Stimulated activated naive CD8-positive, alpha-beta T cell treated with anti-CD3 and anti-CD28 coated beads, Interleukin-15, amount 100 ng/mL, for 72 hours (primary cell): ENCODE results near the gene WARS2.

Experiments used
- ATAC-seq: fragments of 150-1000 bp; cut with Tn5 transposase; 2 replicates; pipeline ENCODE4 v1.10.0; 2021; ENCODE audit warnings: mild to moderate bottlenecking, moderate library complexity
- DNase-seq, 2 donors: peaks; one replicate each; pipeline ENCODE4 v3.0.0; 2021 to 2022
- H3K27ac Mint-ChIP-seq, 2 donors: one replicate each; pipeline ENCODE4 v1.8.0; 2022; ENCODE audit warnings: mild to moderate bottlenecking in 2 of 2, mixed read lengths in 2 of 2, moderate library complexity in 2 of 2
- H3K27me3 Mint-ChIP-seq: one replicate; pipeline ENCODE4 v1.8.0; 2022; ENCODE audit warnings: mixed read lengths
- H3K4me1 Mint-ChIP-seq: one replicate; pipeline ENCODE4 v1.8.0; 2022; ENCODE audit warnings: mild to moderate bottlenecking, mixed read lengths
- H3K4me3 Mint-ChIP-seq, 2 donors: one replicate each; pipeline ENCODE4 v1.8.0; 2022; ENCODE audit warnings: mild to moderate bottlenecking in 2 of 2, mixed read lengths in 2 of 2, moderate library complexity in 1 of 2
- H3K9me3 Mint-ChIP-seq, 2 donors: one replicate each; pipeline ENCODE4 v1.8.0; 2022; ENCODE audit warnings: mixed read lengths in 2 of 2

The WARS2 gene

GRCh38 chr1:119115311-119115710 is 25.1 kb downstream of the WARS2 start:
- no peak for ATAC-seq
- Mint-ChIP-seq H3K9me3 (peaks cover 39 to 41% of the 10 kb centered on the region in 2 donors), H3K4me3 (no peak overlapping the region), H3K4me1 (peaks cover 12% of the 10 kb centered on the region), H3K27ac (peak overlapping the region in 1 of 2 donors; percentile 13), H3K27me3 (no peaks in the 10 kb centered on the region)
- DNase-seq = no peak

GRCh38 chr1:119114786-119115185 is 25.7 kb downstream of the WARS2 start:
- H3K27ac Mint-ChIP-seq = peak overlapping the region in 1 of 2 donors; percentile 55
- ATAC-seq = no peak
- DNase-seq = no peak
- H3K27me3 Mint-ChIP-seq = no peaks in the 10 kb centered on the region
- no peak overlapping the region for H3K4me3 Mint-ChIP-seq
- H3K4me1 Mint-ChIP-seq = peaks cover 12% of the 10 kb centered on the region
- H3K9me3 Mint-ChIP-seq = peaks cover 35 to 41% of the 10 kb centered on the region in 2 donors

- peaks cover 36 to 48% of the 10 kb centered on the region in 2 donors for H3K9me3 Mint-ChIP-seq
- no peak overlapping the region for H3K27ac Mint-ChIP-seq
- no peak for ATAC-seq
- DNase-seq = no peak
- H3K4me1 Mint-ChIP-seq = peaks cover 12% of the 10 kb centered on the region
- H3K27me3 Mint-ChIP-seq = no peaks in the 10 kb centered on the region
- H3K4me3 Mint-ChIP-seq = no peak overlapping the region
These were observed 27.7 kb downstream of the WARS2 start for GRCh38 chr1:119112791-119113190.

GRCh38 chr1:119112244-119112643 is 28.2 kb downstream of the WARS2 start:
- ATAC-seq = no peak
- DNase-seq = no peak
- Mint-ChIP-seq H3K4me3 (no peak overlapping the region), H3K27ac (no peak overlapping the region), H3K4me1 (peaks cover 11% of the 10 kb centered on the region), H3K9me3 (peaks cover 42 to 53% of the 10 kb centered on the region in 2 donors), H3K27me3 (no peaks in the 10 kb centered on the region)

- no peak overlapping the region for H3K4me3 Mint-ChIP-seq
- H3K9me3 Mint-ChIP-seq = peaks cover 43 to 73% of the 10 kb centered on the region in 2 donors
- no peaks in the 10 kb centered on the region for H3K4me1 Mint-ChIP-seq
- no peaks in the 10 kb centered on the region for H3K27me3 Mint-ChIP-seq
- DNase-seq = no peak
- no peak for ATAC-seq
- no peak overlapping the region for H3K27ac Mint-ChIP-seq
These were observed 31.5 kb downstream of the WARS2 start for GRCh38 chr1:119108988-119109387.

- no peaks in the 10 kb centered on the region for H3K4me1 Mint-ChIP-seq
- ATAC-seq (no peak), DNase-seq (no peak)
- no peaks in the 10 kb centered on the region for H3K27me3 Mint-ChIP-seq
- H3K4me3 Mint-ChIP-seq = no peak overlapping the region
- peaks cover 27 to 53% of the 10 kb centered on the region in 2 donors for H3K9me3 Mint-ChIP-seq
- H3K27ac Mint-ChIP-seq = no peak overlapping the region
These were observed 36.7 kb downstream of the WARS2 start for GRCh38 chr1:119103764-119104163.

GRCh38 chr1:119102051-119102450 is 38.4 kb downstream of the WARS2 start:
- DNase-seq (no peak), ATAC-seq (no peak)
- Mint-ChIP-seq H3K4me3 (no peak overlapping the region), H3K4me1 (no peaks in the 10 kb centered on the region), H3K27me3 (no peaks in the 10 kb centered on the region), H3K27ac (no peak overlapping the region), H3K9me3 (peaks cover 16 to 52% of the 10 kb centered on the region in 2 donors)

GRCh38 chr1:119101563-119101962 is 38.9 kb downstream of the WARS2 start:
- no peak overlapping the region for H3K4me3 Mint-ChIP-seq
- H3K4me1 Mint-ChIP-seq = no peaks in the 10 kb centered on the region
- peaks cover 12 to 48% of the 10 kb centered on the region in 2 donors for H3K9me3 Mint-ChIP-seq
- no peak for ATAC-seq
- H3K27me3 Mint-ChIP-seq = no peaks in the 10 kb centered on the region
- H3K27ac Mint-ChIP-seq = no peak overlapping the region
- DNase-seq = no peak

- H3K4me3 Mint-ChIP-seq = no peak overlapping the region
These were observed 40.7 kb downstream of the WARS2 start for GRCh38 chr1:119099775-119100174.

GRCh38 chr1:119097380-119097779 is 43.1 kb downstream of the WARS2 start:
- H3K27me3 Mint-ChIP-seq = no peaks in the 10 kb centered on the region
- peak overlapping the region in 1 of 2 donors; percentile 4 for H3K27ac Mint-ChIP-seq
- no peaks in the 10 kb centered on the region for H3K4me1 Mint-ChIP-seq
- ATAC-seq (no peak), DNase-seq (no peak)
- no peak overlapping the region for H3K4me3 Mint-ChIP-seq
- H3K9me3 Mint-ChIP-seq = peaks cover 10 to 17% of the 10 kb centered on the region in 2 donors

More at GRCh38 chr1:119099775-119100174, 40.7 kb downstream of the WARS2 start:
- no peak overlapping the region for H3K27ac Mint-ChIP-seq
- no peaks in the 10 kb centered on the region for H3K4me1 Mint-ChIP-seq
- H3K9me3 Mint-ChIP-seq = peaks cover 11 to 30% of the 10 kb centered on the region in 2 donors
- DNase-seq (no peak), ATAC-seq (no peak)
- no peaks in the 10 kb centered on the region for H3K27me3 Mint-ChIP-seq

GRCh38 chr1:119093721-119094120 is 46.7 kb downstream of the WARS2 start:
- DNase-seq (no peak), ATAC-seq (no peak)
- Mint-ChIP-seq H3K27ac (no peak overlapping the region), H3K4me1 (no peaks in the 10 kb centered on the region), H3K9me3 (peaks cover 14 to 15% of the 10 kb centered on the region in 2 donors), H3K27me3 (no peaks in the 10 kb centered on the region), H3K4me3 (no peak overlapping the region)

- no peak overlapping the region for H3K4me3 Mint-ChIP-seq
- peak overlapping the region in 1 of 2 donors; percentile 93 for H3K27ac Mint-ChIP-seq
These were observed 48.8 kb downstream of the WARS2 start for GRCh38 chr1:119091618-119092017.

GRCh38 chr1:119090250-119090649 is 50.2 kb downstream of the WARS2 start:
- Mint-ChIP-seq H3K9me3 (peaks cover 21 to 27% of the 10 kb centered on the region in 2 donors), H3K4me3 (no peak overlapping the region), H3K27me3 (no peaks in the 10 kb centered on the region), H3K27ac (no peak overlapping the region), H3K4me1 (no peaks in the 10 kb centered on the region)
- no peak for DNase-seq
- no peak for ATAC-seq

More at GRCh38 chr1:119091618-119092017, 48.8 kb downstream of the WARS2 start:
- no peaks in the 10 kb centered on the region for H3K4me1 Mint-ChIP-seq
- H3K27me3 Mint-ChIP-seq = no peaks in the 10 kb centered on the region
- H3K9me3 Mint-ChIP-seq = peaks cover 13 to 20% of the 10 kb centered on the region in 2 donors
- ATAC-seq (no peak), DNase-seq (no peak)

GRCh38 chr1:119086830-119087229 is 53.6 kb downstream of the WARS2 start:
- ATAC-seq (no peak), DNase-seq (no peak)
- Mint-ChIP-seq H3K27me3 (no peaks in the 10 kb centered on the region), H3K9me3 (peaks cover 26 to 27% of the 10 kb centered on the region in 2 donors), H3K4me3 (no peak overlapping the region), H3K27ac (no peak overlapping the region), H3K4me1 (no peaks in the 10 kb centered on the region)

- peaks cover 20 to 24% of the 10 kb centered on the region in 2 donors for H3K9me3 Mint-ChIP-seq
- no peaks in the 10 kb centered on the region for H3K4me1 Mint-ChIP-seq
- no peak for DNase-seq
- H3K27ac Mint-ChIP-seq = peak overlapping the region in 1 of 2 donors; percentile 77
- no peak overlapping the region for H3K4me3 Mint-ChIP-seq
- H3K27me3 Mint-ChIP-seq = no peaks in the 10 kb centered on the region
- no peak for ATAC-seq
These were observed 55.7 kb downstream of the WARS2 start for GRCh38 chr1:119084798-119085197.

GRCh38 chr1:119083980-119084379 is 56.5 kb downstream of the WARS2 start:
- Mint-ChIP-seq H3K4me1 (no peaks in the 10 kb centered on the region), H3K9me3 (peaks cover 20 to 28% of the 10 kb centered on the region in 2 donors), H3K4me3 (no peak overlapping the region), H3K27ac (no peak overlapping the region), H3K27me3 (no peaks in the 10 kb centered on the region)
- DNase-seq (no peak), ATAC-seq (no peak)

- Mint-ChIP-seq H3K27ac (no peak overlapping the region), H3K4me1 (no peaks in the 10 kb centered on the region), H3K4me3 (no peak overlapping the region), H3K27me3 (no peaks in the 10 kb centered on the region), H3K9me3 (peaks cover 20 to 28% of the 10 kb centered on the region in 2 donors)
- ATAC-seq (no peak), DNase-seq (no peak)
These were observed 57.0 kb downstream of the WARS2 start for GRCh38 chr1:119083479-119083878.
